ENCODE measurements around the gene LIN7B. TPM values are rescaled to one million over a fixed set of nuclear protein-coding genes. Genes with fewer than 3 reads are reported as not detected.
"Not testable (repeated sequence)": the region's sequence is repeated elsewhere in the genome, so short reads cannot be mapped to it uniquely, and the experiment has no call there.

LIN7B gene
- polyA plus RNA-seq, 4 donors, result 6.4 to 13.3 (median 6.8) TPM

DNA sequence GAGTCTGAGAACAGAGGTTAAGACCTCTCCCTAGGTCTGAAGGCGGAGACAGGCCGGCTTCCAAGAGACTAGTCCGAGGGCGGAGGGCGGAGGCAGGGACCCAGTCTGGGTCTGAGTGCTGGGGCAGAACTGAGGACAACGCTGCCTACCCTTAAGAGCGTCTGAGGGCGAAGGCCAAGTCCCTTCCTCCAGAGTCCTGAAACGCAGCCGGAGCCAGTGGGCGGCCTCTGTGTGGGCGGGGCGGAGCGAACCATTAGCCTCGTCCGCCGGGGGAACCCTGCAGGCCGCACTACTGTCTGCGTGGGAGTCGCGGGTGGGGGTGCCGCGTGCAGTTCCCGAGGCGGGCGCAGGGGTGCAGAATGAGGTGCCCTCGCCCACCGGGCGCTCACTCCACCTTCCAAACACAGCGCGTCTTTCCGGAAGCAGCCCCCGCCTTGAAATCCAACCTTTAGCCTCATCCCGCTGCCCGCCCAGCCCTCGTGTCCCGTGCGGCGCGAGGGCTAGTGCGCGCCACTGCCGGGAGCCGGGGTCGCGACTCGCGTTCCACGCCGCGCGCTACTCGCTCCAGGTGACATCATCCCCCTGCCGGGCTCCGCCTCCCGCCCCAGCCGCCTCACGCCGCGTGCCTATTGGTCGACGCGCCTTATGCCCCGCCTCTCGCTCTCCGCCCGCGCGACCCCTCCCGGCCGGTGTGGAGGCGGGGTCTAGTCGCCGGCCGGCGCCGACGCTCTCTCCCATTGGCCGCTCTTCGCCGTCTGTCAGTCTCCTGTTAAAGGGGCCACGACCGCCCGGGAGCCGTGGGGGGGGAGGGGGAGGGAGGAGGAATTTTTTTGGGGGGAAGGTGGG lies 4.6 kb downstream of the LIN7B start, which contains the start of gene C19orf73:
C19orf73 (minus strand) TSS at position 579 of the 846 bp plus-strand sequence; CDS start at position 458, 121 bp downstream.
- peak; percentile 77 to 89 (median 86) for DNase-seq (ENCODE audit: low read depth in 4 of 4, low spot score in 3 of 4)

DNA sequence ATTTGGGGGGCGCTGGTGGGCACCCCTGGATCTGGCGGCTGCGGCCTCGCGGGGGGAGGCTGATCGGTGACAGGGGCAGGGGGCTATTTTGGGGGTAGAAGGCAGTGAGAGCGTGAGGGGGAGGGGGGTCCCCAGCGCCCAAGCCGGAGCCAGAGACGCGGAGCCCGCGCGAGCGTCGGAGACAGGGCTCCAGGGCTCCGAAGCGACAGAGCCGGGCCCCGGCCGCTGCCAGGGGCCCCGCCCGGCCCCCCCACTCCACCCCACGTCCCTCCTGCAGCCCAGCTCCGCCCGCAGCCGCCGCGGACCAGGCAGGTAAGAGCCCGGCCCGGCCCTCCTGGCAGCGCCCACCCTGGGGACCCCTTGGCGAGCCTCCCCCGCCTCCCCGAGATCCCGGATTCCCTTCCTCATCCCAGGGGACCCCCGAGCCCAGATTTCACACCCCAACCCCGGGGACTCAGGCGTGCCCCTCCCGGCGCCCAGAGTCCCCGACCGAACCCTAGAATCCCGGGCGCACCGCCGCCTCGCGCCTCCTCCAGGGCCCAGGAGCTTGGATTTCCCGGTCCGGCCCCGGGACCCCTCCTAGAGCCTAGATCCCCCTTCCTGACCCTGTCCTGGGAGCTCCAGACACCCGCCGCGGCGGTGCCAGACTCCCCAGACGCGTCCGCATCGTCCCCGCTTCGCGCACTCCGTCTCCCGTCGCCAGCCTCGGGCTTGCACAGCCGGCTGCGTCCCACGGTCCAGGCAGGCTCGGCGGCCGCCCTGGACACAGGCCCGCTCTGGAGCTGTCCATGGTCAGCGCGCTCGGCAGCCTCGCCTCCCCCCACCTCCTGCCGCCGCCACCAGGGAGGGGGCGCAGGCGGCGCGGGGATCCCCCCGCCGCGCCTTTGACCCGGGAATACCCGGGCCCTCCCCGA lies 5.5 kb downstream of the LIN7B start, which contains the start of gene PPFIA3:
PPFIA3 (plus strand) TSS at position 134 of the 914 bp plus-strand sequence. CDS start 8,330 bp downstream, outside the sequence.
- no peak for DNase-seq (ENCODE audit: low read depth in 4 of 4, low spot score in 3 of 4)

DNA sequence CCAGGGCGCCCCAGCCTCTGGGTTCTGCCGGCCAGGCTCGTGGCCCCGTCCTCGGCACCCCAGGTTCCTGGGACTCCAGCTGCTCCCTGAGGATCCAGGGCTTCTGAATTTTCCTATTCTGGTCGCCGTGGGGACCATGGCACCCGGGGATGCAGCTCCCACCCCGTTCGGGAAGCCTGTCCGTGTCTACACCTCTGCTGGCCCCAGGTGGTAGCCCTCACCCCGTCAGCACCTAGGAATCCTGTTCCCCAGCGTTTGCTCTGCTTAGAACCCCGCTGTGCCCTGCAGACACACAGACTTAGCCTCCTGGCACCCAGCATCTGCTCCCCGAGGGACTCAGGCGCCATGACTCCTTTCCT lies 6.1 kb downstream of the LIN7B start:
- no peak for DNase-seq (ENCODE audit: low read depth in 4 of 4, low spot score in 3 of 4)

DNA sequence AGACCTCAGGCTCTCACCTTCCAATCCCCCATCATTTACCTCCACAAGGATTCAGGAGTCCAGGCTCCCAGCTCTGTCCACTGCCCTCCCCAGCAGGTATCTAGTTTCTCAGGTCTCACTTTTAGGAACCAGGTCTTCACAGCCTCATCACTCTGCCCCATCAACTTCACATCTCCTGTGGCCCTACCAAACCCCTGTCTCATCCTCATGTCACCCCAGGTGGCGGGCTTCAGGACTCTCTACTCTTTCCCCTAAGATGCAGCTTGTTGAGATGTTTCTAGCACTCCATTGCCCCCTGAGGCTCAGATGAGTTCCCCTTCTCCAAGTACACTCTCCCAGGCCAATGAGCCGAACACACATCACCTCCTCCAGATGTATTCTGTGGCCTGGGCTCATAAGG lies 6.7 kb downstream of the LIN7B start:
- no peak for DNase-seq (ENCODE audit: low read depth in 4 of 4, low spot score in 3 of 4)

DNA sequence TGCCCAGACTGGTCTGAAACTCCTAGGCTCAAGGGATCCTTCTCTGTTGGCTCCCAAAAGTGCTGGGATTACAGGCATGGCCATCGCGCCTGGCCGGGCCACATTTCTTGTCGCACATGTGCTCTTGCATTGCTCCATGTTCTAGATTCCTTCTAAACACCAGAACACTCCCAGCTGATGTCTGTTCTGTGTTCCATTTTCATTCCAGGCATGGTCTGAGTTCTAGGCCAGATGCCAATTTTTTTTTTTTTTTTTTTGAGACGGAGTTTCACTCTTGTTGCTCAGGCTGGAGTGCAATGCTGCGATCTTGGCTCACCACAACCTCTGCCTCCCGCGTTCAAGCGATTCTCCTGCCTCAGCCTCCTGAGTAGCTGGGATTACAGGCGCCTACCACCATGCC lies 7.7 kb downstream of the LIN7B start:
- not testable (repeated sequence) for DNase-seq (ENCODE audit: low read depth in 4 of 4, low spot score in 3 of 4)

GRCh38 chr19:49123285-49123684 lies 9.1 kb downstream of the LIN7B start:
- not testable (repeated sequence) for DNase-seq (ENCODE audit: low read depth in 4 of 4, low spot score in 3 of 4)

DNA sequence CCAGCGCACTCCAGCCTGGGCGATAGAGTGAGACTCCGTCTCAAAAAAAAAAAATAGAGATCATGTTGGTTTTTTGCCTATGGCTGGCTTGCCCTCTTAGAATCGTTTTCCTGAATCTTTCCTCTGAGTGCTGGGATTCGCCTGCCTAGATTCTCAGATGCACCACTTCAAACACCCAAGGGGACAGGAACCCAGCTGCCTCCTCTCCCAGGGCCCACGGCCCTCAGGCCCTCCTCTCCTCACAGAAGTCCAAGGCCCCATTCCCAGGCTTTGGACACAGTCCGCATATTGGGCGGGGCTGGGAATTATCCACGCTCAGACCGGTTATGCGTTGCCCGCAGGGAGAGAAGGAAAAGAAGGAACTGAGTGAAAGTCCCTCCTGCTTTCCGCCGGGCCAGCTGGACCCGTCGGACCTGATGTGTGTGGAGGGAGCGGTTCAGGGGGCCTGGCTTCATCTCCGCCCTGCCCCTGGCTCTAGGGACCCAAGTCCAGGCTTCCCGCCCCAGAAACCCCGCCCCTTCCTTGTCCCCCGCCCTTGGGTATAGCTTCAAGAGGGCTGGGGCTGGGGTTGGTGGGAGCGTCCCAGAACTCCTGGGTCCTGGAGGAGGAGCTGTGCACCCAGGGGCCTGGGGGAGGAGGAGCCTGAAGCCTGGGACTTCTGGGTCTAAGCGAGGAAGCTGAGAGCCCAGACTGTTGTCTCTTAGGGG lies 11.0 kb downstream of the LIN7B start:
- no peak for DNase-seq (ENCODE audit: low read depth in 4 of 4, low spot score in 3 of 4)

GRCh38 chr19:49126575-49126974 lies 12.4 kb downstream of the LIN7B start:
- DNase-seq (ENCODE audit: low read depth in 4 of 4, low spot score in 3 of 4), result no peak

DNA sequence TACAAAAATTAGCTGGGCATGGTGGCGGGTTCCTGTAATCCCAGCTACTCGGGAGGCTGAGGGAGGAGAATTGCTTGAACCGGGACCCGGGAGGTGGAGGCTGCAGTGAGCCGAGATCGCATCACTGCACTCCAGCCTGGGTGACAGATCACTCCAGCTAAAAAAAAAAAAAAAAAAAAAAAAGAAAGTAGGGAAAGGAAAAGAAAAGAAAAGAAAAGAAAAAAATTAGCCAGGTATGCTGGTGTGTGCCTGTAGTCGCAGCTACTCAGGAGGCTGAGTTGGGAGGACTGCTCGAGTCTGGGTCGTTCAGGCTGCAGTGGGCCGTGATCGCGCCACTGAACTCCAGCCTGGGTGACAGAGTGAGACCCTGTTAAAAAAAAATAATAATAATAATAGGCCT lies 13.1 kb downstream of the LIN7B start:
- not testable (repeated sequence) for DNase-seq (ENCODE audit: low read depth in 4 of 4, low spot score in 3 of 4)

GRCh38 chr19:49127674-49128544 lies 13.7 kb downstream of the LIN7B start:
- DNase-seq (ENCODE audit: low read depth in 4 of 4, low spot score in 3 of 4), result peak in 3 of 4 donors; percentile 90 to 93 (median 91)

- no peak for DNase-seq (ENCODE audit: low read depth in 4 of 4, low spot score in 3 of 4)
Observed at GRCh38 chr19:49128545-49129237, 14.5 kb downstream of the LIN7B start.

DNA sequence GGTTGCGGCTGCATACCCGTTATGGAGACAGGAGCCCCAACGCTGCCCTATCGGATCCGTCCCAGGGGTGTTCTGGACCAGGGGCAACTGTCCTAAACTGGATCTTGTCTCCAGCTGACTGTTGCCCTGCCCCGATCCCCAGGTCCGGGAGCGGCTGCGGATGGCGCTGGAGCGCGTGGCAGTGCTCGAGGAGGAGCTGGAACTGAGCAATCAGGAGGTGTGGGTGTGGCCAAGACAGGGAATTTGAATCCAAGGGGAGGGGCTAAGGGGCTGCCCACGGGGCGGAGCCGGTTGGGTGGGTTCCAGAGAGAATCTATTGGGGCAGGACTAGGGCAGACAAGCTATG lies 15.0 kb downstream of the LIN7B start:
- no peak for DNase-seq (ENCODE audit: low read depth in 4 of 4, low spot score in 3 of 4)

GRCh38 chr19:49130325-49130724 lies 16.2 kb downstream of the LIN7B start:
- no peak for DNase-seq (ENCODE audit: low read depth in 4 of 4, low spot score in 3 of 4)

- no peak for DNase-seq (ENCODE audit: low read depth in 4 of 4, low spot score in 3 of 4)
Observed at GRCh38 chr19:49132974-49133609, 18.9 kb downstream of the LIN7B start.

GRCh38 chr19:49133621-49134454 lies 19.7 kb downstream of the LIN7B start:
- no peak for DNase-seq (ENCODE audit: low read depth in 4 of 4, low spot score in 3 of 4)

DNA sequence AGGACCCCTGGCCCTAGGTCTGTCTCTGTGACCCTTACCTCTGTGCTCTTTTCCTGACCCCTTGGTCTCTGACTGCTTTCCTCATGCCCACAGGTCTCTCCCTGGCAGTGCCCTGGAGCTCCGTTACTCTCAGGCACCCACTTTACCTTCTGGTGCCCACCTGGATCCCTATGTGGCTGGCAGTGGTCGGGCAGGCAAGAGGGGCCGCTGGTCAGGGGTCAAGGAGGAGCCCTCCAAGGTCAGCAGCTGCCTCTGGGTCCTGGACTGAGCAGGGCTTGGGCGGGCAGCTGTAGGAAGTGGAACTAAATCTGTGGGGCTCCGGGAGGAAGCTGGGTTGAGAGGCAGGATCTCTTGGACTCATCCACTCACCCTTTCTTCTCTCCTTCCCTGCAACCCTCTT lies 21.5 kb downstream of the LIN7B start:
- DNase-seq (ENCODE audit: low read depth in 4 of 4, low spot score in 3 of 4), result no peak

GRCh38 chr19:49136771-49137171 lies 22.6 kb downstream of the LIN7B start:
- DNase-seq (ENCODE audit: low read depth in 4 of 4, low spot score in 3 of 4), result no peak

GRCh38 chr19:49140951-49141350 lies 26.8 kb downstream of the LIN7B start:
- DNase-seq (ENCODE audit: low read depth in 4 of 4, low spot score in 3 of 4), result no peak

Measured in left renal pelvis (tissue), 4 donors.